ENCODE data around the gene CCDC9.

DNA sequence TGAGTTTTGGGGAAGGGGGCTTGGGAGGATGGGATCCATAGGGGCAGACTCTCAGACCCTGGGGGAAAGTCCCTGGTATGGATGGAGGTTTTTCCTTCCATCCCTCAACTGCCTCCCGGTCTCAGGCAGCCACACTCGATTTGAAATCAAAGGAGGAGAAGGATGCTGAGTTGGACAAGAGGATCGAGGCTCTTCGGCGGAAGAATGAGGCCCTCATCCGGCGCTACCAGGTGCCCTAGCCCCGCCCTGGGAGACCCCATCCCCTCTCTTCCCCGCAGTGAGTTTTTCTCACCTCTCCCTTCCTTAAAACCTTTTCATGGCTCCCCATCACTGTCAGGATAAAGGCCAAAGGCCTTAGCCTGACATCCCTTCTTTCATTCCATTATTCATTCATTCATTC, 2.1 kb downstream of the CCDC9 start:
- no peak for TF ChIP-seq CTCF (IDR thresholded peaks at IDR 0.05 in 4 of 5, conservative IDR thresholded peaks at IDR 0.05 in 1 of 5)
- no peak for TF ChIP-seq POLR2A (IDR thresholded peaks at IDR 0.05)
